Activated T-cell treated with anti-CD3 and anti-CD28 coated beads, Interleukin-2, amount 50 U/mL, for 4 hours (primary cell): ENCODE measurements around the gene STEAP1B. TPM values are rescaled to one million over a fixed set of nuclear protein-coding genes. Genes with fewer than 3 reads are reported as not detected.

Experiments used
- ATAC-seq, 2 donors: fragments of 200-7000 bp; cut with Tn5 transposase; one replicate each; pipeline ENCODE4 v1.10.0; 2021
- DNase-seq: peaks from one replicate; pipeline ENCODE4 v3.0.0-alpha.2; 2020
- H3K27me3 Mint-ChIP-seq: one replicate; pipeline ENCODE4 v1.8.0; 2021; ENCODE audit warnings: low read depth, mixed read lengths
- H3K36me3 Mint-ChIP-seq: one replicate; pipeline ENCODE4 v1.8.0; 2022; ENCODE audit warnings: mixed read lengths; ENCODE audit not compliant: insufficient read depth
- H3K4me1 Mint-ChIP-seq: one replicate; pipeline ENCODE4 v1.8.0; 2021; ENCODE audit warnings: low read depth, mixed read lengths
- H3K4me3 Mint-ChIP-seq: one replicate; pipeline ENCODE4 v1.8.0; 2021; ENCODE audit warnings: mild to moderate bottlenecking, moderate library complexity, mixed read lengths
- H3K9me3 Mint-ChIP-seq: one replicate; pipeline ENCODE4 v1.8.0; 2021; ENCODE audit warnings: mixed read lengths
- total RNA-seq, 3 donors: library from RNA; stranded (reverse); gene quantifications; one replicate each; pipeline ENCODE4 v1.2.1, GENCODE V29; 2021

The STEAP1B gene
- total RNA-seq, 3 donors from 2014 or later = 0.20 to 0.33 (median 0.24) TPM

DNA sequence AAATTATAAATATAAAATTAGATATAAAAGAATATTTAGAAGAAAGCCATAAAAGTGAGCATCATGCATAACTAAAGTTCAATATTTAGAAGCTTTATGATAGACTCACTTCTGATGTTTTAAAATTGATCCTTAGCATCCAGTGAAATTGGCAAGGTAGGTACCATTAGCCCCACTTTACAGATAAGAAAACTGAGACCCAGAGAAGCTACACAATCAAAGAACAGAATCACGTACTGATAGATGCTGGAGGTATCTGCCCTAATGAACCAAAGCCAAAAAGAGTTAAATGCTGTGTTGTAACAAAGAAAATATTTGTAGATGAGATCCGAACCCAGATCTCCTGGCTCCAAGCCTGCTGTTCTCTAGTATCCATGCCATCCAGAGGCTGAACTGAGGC lies 100.4 kb downstream of the STEAP1B start:
- ATAC-seq (no peak), DNase-seq (no peak)
- no peak overlapping the region for H3K4me3 Mint-ChIP-seq
- H3K27me3 Mint-ChIP-seq = peaks cover 2% of the 10 kb centered on the region
- no peaks in the 10 kb centered on the region for H3K36me3 Mint-ChIP-seq
- no peaks in the 10 kb centered on the region for H3K9me3 Mint-ChIP-seq
- peaks cover 12% of the 10 kb centered on the region for H3K4me1 Mint-ChIP-seq

DNA sequence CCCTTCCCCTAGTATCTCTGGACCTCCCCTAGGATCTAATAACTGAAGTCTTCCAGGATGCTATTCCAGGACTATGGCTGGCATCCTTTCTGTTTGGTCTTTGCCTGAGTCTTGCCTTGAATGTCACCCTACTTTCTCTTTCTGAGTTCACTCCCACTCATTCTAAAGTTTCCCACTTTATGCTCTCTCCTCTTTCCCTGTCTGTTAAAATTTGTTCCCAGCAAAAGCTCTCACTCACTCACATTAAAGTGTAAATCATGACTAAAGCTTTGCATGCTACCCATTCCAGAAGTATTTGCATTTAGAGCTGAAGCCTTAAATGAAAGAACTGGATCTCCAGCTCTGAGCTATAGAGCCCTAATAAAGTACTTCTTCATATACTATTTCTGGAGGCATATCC lies 100.9 kb downstream of the STEAP1B start:
- Mint-ChIP-seq H3K36me3 (no peaks in the 10 kb centered on the region), H3K9me3 (no peaks in the 10 kb centered on the region), H3K4me3 (no peak overlapping the region), H3K4me1 (peaks cover 12% of the 10 kb centered on the region), H3K27me3 (peaks cover 2% of the 10 kb centered on the region)
- ATAC-seq (no peak), DNase-seq (no peak)

DNA sequence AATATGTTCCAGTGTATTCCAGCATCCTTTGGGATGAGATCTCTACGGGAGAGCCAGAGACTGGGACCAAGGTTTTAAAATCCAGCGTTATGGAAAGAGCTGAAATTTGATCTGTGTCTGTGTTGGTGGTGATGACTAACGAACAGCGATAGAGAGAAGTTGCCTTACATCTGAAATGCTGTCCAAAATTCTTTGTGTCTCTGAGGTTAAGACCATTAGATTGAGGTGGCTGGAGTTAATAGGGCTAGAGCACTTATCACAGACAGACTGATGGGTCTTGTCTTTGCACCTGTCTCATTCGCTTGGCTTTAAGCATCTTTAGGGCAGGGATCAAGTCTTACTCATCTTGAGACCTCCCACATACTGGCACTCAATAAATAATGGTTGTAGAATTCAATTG lies 102.0 kb downstream of the STEAP1B start:
- H3K4me3 Mint-ChIP-seq = no peak overlapping the region
- H3K9me3 Mint-ChIP-seq = no peaks in the 10 kb centered on the region
- no peak for ATAC-seq
- peaks cover 2% of the 10 kb centered on the region for H3K27me3 Mint-ChIP-seq
- H3K36me3 Mint-ChIP-seq = no peaks in the 10 kb centered on the region
- no peak for DNase-seq
- peaks cover 10% of the 10 kb centered on the region for H3K4me1 Mint-ChIP-seq

- Mint-ChIP-seq H3K36me3 (no peaks in the 10 kb centered on the region), H3K27me3 (peaks cover 2% of the 10 kb centered on the region), H3K9me3 (no peaks in the 10 kb centered on the region), H3K4me1 (no peaks in the 10 kb centered on the region), H3K4me3 (no peak overlapping the region)
- no peak for DNase-seq
- ATAC-seq = no peak
Observed at GRCh38 chr7:22395222-22395621, 104.8 kb downstream of the STEAP1B start.

DNA sequence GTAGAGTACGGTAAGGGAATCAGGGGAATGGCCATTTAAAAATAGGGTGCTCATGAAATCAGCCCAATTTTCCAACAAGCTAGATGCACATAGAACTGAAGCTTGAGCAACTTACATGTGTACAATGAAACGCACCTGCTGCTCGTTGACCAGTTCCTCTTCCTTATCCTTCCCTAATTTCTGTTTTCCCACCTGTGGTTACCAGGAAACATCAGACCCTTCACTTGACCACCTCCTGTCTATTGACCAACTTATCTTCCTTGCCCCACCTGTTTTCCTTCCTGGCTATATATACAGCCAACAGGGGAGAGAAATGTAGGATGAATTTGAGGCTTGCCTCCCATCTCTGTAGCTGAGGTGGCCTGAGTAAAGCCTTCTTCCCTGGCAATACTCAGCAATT lies 105.2 kb downstream of the STEAP1B start:
- no peak for ATAC-seq
- H3K27me3 Mint-ChIP-seq = peaks cover 2% of the 10 kb centered on the region
- no peaks in the 10 kb centered on the region for H3K4me1 Mint-ChIP-seq

DNA sequence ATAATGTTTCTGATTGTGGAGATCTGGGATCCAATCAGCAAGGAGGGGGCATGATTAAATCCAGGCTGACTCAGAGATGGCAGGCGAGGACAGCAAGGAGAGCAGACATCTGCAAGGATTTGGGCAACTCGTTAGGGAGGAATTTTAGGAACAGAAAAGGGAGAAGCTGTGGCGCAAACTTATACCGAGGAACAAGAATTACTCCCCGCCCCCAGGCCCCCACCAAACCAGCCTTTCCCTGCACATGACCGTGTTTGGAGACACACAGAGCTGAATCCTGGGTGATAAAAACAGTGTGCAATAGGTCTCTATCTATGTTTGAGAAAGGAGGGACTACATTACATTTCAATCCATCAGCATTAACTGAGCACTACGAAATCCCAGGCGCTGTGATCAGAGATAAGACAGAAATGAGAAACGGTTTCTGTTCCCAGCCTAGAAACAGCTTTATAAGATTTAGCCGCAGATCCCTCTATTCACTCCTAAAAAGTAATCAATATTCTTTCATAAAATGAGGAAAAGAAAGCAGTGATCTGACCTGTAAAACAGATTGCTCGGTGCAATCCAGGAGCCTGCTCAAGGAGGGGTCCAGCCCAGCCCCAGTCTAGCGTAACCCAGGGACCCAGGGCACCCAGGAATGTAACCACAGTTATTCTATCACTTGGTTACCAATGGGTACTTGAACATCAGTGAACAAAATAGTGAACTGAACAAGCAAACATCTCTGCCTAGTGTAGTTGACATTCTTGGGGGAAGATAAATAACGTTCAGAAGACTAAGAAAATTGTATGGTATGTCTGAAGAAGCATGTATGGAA lies 105.9 kb downstream of the STEAP1B start:
- Mint-ChIP-seq H3K27me3 (peaks cover 2% of the 10 kb centered on the region), H3K4me1 (no peaks in the 10 kb centered on the region), H3K36me3 (no peaks in the 10 kb centered on the region), H3K4me3 (no peak overlapping the region), H3K9me3 (no peaks in the 10 kb centered on the region)
- DNase-seq (no peak), ATAC-seq (no peak)

More for the DNA sequence above, 105.2 kb downstream of the STEAP1B start:
- DNase-seq = no peak
- no peaks in the 10 kb centered on the region for H3K9me3 Mint-ChIP-seq
- no peak overlapping the region for H3K4me3 Mint-ChIP-seq
- H3K36me3 Mint-ChIP-seq = no peaks in the 10 kb centered on the region

- no peaks in the 10 kb centered on the region for H3K4me1 Mint-ChIP-seq
- no peaks in the 10 kb centered on the region for H3K36me3 Mint-ChIP-seq
- no peaks in the 10 kb centered on the region for H3K9me3 Mint-ChIP-seq
- no peak for DNase-seq
- peaks cover 3% of the 10 kb centered on the region for H3K27me3 Mint-ChIP-seq
- H3K4me3 Mint-ChIP-seq = no peak overlapping the region
- ATAC-seq = no peak
Observed at GRCh38 chr7:22390516-22390915, 109.5 kb downstream of the STEAP1B start.

GRCh38 chr7:22389892-22390291 lies 110.1 kb downstream of the STEAP1B start:
- Mint-ChIP-seq H3K36me3 (no peaks in the 10 kb centered on the region), H3K4me1 (no peaks in the 10 kb centered on the region), H3K27me3 (peaks cover 3% of the 10 kb centered on the region), H3K4me3 (no peak overlapping the region), H3K9me3 (no peaks in the 10 kb centered on the region)
- DNase-seq (no peak), ATAC-seq (no peak)

GRCh38 chr7:22387583-22387982 lies 112.4 kb downstream of the STEAP1B start:
- Mint-ChIP-seq H3K9me3 (no peaks in the 10 kb centered on the region), H3K4me3 (no peak overlapping the region), H3K27me3 (peaks cover 3% of the 10 kb centered on the region), H3K4me1 (no peaks in the 10 kb centered on the region), H3K36me3 (no peaks in the 10 kb centered on the region)
- DNase-seq (no peak), ATAC-seq (no peak)

DNA sequence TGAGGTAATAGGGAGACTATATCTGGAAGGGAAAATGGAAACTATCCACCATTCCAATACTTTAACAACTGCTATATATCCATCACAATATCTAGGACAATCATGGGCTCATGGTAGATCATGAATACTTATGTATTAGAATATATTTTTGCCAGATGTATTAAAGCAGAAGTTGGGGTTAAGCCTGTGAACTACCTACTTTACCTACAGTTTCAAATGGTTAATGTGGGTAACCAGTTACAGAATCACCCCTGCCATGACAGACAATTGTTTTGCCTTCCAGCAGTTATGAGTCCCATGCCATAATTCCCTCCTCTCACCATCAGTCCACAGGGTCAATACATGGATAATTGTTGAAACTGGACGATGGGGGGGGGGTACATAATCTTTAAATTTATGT lies 113.1 kb downstream of the STEAP1B start:
- Mint-ChIP-seq H3K4me3 (no peak overlapping the region), H3K36me3 (no peaks in the 10 kb centered on the region), H3K9me3 (no peaks in the 10 kb centered on the region), H3K27me3 (peaks cover 3% of the 10 kb centered on the region), H3K4me1 (no peaks in the 10 kb centered on the region)
- DNase-seq = no peak
- no peak for ATAC-seq

DNA sequence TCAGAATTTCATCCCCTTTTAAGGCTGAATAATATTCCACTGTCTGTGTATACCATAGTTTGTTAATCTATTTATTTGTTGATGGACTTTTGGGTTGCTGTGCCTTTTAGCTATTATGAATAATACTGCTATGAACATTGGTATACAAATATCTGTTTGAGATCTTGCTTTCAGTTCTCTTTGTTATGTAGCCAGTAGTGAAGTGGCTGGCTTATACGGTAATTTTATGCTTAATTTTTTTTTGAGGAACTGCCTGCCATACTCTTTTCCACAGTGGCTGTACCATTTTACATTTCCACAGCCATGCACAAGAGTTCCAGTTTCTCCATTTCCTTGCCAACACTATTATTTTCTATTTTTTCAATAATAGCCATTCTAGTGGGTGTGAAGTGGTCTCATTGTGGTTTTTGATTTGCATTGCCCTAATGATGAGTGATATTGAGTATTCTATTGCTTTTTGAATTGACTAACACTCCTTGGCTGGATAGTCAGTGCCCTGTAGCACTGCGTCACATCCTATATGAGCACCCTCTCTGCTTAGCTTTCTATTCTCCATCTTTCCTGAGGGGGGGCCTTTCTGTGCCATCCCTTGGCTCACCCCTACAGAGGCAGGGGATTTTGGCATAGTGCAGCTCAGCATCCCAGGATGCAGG lies 113.7 kb downstream of the STEAP1B start:
- Mint-ChIP-seq H3K36me3 (no peaks in the 10 kb centered on the region), H3K4me1 (no peaks in the 10 kb centered on the region), H3K4me3 (no peak overlapping the region), H3K9me3 (no peaks in the 10 kb centered on the region), H3K27me3 (peaks cover 3% of the 10 kb centered on the region)
- ATAC-seq (no peak), DNase-seq (no peak)

- Mint-ChIP-seq H3K9me3 (no peaks in the 10 kb centered on the region), H3K4me1 (no peaks in the 10 kb centered on the region), H3K36me3 (no peaks in the 10 kb centered on the region), H3K27me3 (peaks cover 3% of the 10 kb centered on the region), H3K4me3 (no peak overlapping the region)
- no peak for ATAC-seq
- no peak for DNase-seq
Observed at GRCh38 chr7:22385326-22385725, 114.7 kb downstream of the STEAP1B start.

GRCh38 chr7:22380333-22380732 lies 119.7 kb downstream of the STEAP1B start:
- Mint-ChIP-seq H3K9me3 (no peaks in the 10 kb centered on the region), H3K36me3 (no peaks in the 10 kb centered on the region), H3K4me3 (no peak overlapping the region), H3K4me1 (no peaks in the 10 kb centered on the region), H3K27me3 (no peaks in the 10 kb centered on the region)
- DNase-seq (no peak), ATAC-seq (no peak)

DNA sequence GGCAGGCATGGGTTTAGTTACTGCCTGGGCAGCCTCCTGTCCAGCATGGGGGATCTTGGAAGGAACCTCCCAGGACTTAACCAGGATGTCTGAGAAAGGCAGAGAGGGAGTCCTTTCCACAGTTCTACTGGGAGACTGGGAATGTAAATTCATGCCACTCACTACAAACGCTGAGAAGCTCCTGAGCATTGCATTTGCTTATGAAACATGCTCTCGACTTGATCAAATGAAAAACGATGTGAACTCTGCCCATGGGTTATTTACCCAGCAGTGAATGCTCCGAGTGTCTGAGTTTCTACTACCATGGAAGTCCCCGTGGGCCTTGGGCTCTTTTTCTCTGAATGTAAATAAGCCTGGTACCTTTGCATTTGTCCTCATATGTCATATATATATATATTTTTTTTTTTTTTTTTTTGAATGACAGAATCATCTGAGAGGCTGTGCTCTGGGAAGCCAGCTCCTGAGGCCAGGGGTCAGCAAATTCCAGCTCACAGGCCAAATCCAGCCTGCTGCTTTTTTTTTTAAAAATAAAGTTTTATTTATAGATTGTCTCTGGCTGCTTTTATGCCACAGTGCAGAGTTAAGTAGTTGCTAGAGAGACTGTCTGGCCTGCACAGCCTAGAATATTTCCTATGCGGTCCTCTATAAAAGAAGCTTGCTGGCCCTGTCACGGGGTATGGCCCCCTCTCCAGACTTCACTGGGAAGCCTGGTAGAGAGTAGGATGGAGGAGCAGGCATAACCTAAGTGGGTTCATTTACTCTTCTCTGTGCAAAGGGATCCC lies 121.6 kb downstream of the STEAP1B start:
- Mint-ChIP-seq H3K4me1 (no peaks in the 10 kb centered on the region), H3K4me3 (no peak overlapping the region), H3K9me3 (no peaks in the 10 kb centered on the region), H3K36me3 (no peaks in the 10 kb centered on the region), H3K27me3 (no peaks in the 10 kb centered on the region)
- ATAC-seq (no peak), DNase-seq (no peak)
